Tibial nerve (tissue), 4 donors: ENCODE measurements around the gene NLRP3. TPM values are rescaled to one million over a fixed set of nuclear protein-coding genes. Genes with fewer than 3 reads are reported as not detected.

ENCODE experiments used
- DNase-seq, 2 donors: peaks; one replicate each; pipeline ENCODE4 v3.0.0-alpha.2; 2019; ENCODE audit warnings: low spot score in 2 of 2
- H3K27ac ChIP-seq, 4 donors: fragments of 200-600 bp; sonication (generic) in 3 of 4; one replicate each; pipeline ENCODE4 v1.5.1; 2017 to 2019; ENCODE audit warnings: mild to moderate bottlenecking in 1 of 4
- H3K27me3 ChIP-seq, 2 donors: fragments of 200-600 bp; sonication (generic) in 1 of 2; one replicate each; pipeline versions ENCODE4 v1.5.1 to v1.6.0; 2017 to 2019
- H3K36me3 ChIP-seq, 3 donors: fragments of 200-600 bp; sonication (generic); one replicate each; pipeline ENCODE4 v1.5.1; 2018 to 2019
- H3K4me1 ChIP-seq, 4 donors: fragments of 200-600 bp; sonication (generic) in 3 of 4; one replicate each; pipeline ENCODE4 v1.5.1; 2017 to 2019
- H3K4me3 ChIP-seq, 4 donors: fragments of 200-600 bp; sonication (generic) in 3 of 4; one replicate each; pipeline ENCODE4 v1.5.1; 2017 to 2019; ENCODE audit warnings: mild to moderate bottlenecking in 1 of 4, moderate library complexity in 1 of 4
- H3K9me3 ChIP-seq, 4 donors: fragments of 200-600 bp; sonication (generic) in 3 of 4; one replicate each; pipeline ENCODE4 v1.5.1; 2017 to 2019
- CTCF ChIP-seq, 5 experiments: fragments of 200-600 bp in 3 of 5; fragments of 450-650 bp in 2 of 5; sonication (generic) in 3 of 5; IDR thresholded peaks; one replicate each; pipeline ENCODE4 v1.5.1; 2016 to 2019; ENCODE audit warnings: antibody characterized with exemption in 5 of 5, mild to moderate bottlenecking in 3 of 5, moderate library complexity in 2 of 5
- EP300 ChIP-seq, 2 donors: sonication (generic); formaldehyde crosslinking; IDR thresholded peaks; one replicate each; pipeline ENCODE4 v1.6.1; 2017; ENCODE audit warnings: antibody characterized with exemption in 2 of 2, mild to moderate bottlenecking in 1 of 2
- POLR2A ChIP-seq, 2 donors: fragments of 450-650 bp; IDR thresholded peaks; one replicate each; pipeline ENCODE4 v1.6.1; 2017; ENCODE audit warnings: antibody characterized with exemption in 2 of 2, mild to moderate bottlenecking in 2 of 2, moderate library complexity in 2 of 2
- WGBS, 2 donors: methylation state at CpG; one replicate each; pipeline ENCODE4 v1.1.5; 2018; 5-methylcytosine and 5-hydroxymethylcytosine counted together
- total RNA-seq, 4 donors: library from RNA; depleted of rRNA; stranded (reverse); fragments of >200 nt; gene quantifications; one replicate each; pipeline ENCODE4 v1.1.0, GENCODE V29; 2016

The NLRP3 gene
- total RNA-seq, 4 donors from 2014 or later: 1.3 to 4.9 (median 3.1) TPM

DNA sequence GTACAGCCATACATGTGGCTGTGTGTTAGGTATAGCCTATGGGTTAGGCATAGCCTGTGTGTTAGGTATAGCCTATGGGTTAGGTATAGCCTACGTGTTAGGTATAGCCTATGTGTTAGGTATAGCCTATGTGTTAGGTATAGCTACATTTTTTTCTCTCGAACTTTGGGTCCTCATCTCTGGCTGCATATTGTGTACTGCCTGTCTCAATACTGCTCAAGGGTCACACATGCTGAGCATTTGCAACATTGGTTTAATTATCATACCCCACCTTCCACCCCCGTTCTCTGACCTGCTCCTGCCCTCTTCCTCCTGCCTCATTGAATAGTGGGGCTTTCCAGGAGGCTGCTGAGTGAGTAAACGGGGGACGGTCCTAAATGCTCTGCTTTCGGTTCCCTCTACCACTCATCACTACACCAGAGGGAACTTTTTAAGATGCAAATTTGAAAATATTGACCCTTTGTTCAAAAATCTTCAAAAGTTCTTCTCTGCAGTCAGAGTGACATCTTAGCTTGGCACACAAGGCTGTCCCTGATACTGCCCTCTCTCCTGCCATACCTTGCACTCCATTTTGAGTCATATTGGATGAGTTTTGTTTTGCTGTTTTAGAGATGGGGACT lies 24.1 kb downstream of the NLRP3 start:
- TF ChIP-seq POLR2A (IDR thresholded peaks at IDR 0.05) (no peak), CTCF (IDR thresholded peaks at IDR 0.05) (no peak), EP300 (IDR thresholded peaks at IDR 0.05) (no peak)
- 43 to 55% methylated on average over 6 of the region's 6 CpGs for WGBS, 2 donors
- H3K9me3 ChIP-seq: peaks cover 0 to 1% (median 0%) of the 10 kb centered on the region in 4 donors

GRCh38 chr1:247441606-247442005 lies 25.6 kb downstream of the NLRP3 start:
- no peak overlapping the region for H3K4me3 ChIP-seq
- WGBS, 2 donors: 80 to 81% methylated on average over 5 of the region's 5 CpGs
- peaks cover 0 to 4% (median 0%) of the 10 kb centered on the region in 3 donors for H3K36me3 ChIP-seq
- peaks cover 0 to 6% (median 0%) of the 10 kb centered on the region in 4 donors for H3K9me3 ChIP-seq
- DNase-seq: no peak
- no peaks in the 10 kb centered on the region for H3K4me1 ChIP-seq
- H3K27me3 ChIP-seq: no peaks in the 10 kb centered on the region
- no peak overlapping the region for H3K27ac ChIP-seq
- no peak for TF ChIP-seq EP300 (IDR thresholded peaks at IDR 0.05)
- no peak for TF ChIP-seq CTCF (IDR thresholded peaks at IDR 0.05)
- TF ChIP-seq POLR2A (IDR thresholded peaks at IDR 0.05): no peak

More for the DNA sequence above, 24.1 kb downstream of the NLRP3 start:
- Histone ChIP-seq H3K36me3 (peaks cover 0 to 4% (median 0%) of the 10 kb centered on the region in 3 donors), H3K27ac (no peak overlapping the region), H3K4me1 (no peaks in the 10 kb centered on the region), H3K4me3 (no peak overlapping the region), H3K27me3 (no peaks in the 10 kb centered on the region)
- no peak for DNase-seq

DNA sequence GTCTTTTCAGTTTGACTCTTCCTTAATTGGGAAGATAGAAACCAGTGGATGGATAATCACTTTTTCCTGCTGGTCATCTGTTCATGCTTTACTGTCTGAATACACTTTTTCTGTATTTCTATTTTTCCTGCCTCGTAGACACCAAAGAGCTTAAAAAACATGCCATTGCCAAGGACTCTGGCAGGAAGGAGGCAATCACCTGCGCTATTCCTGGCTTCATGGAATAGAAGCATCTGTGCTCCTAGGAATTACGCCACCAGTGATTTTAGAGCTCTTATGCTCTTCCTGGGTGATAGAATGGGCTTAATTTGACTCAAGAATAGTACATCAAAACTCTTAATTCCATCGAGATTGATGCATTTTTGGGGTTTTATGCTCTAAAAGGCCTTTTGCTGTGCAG lies 26.2 kb downstream of the NLRP3 start:
- Histone ChIP-seq H3K27me3 (no peaks in the 10 kb centered on the region), H3K4me1 (no peaks in the 10 kb centered on the region), H3K27ac (no peak overlapping the region), H3K36me3 (peaks cover 0 to 4% (median 0%) of the 10 kb centered on the region in 3 donors), H3K4me3 (no peak overlapping the region), H3K9me3 (peaks cover 0 to 11% (median 0%) of the 10 kb centered on the region in 4 donors)
- TF ChIP-seq POLR2A (IDR thresholded peaks at IDR 0.05): no peak
- TF ChIP-seq EP300 (IDR thresholded peaks at IDR 0.05): no peak
- TF ChIP-seq CTCF (IDR thresholded peaks at IDR 0.05): no peak
- WGBS, 2 donors: 68 to 75% methylated on average over 4 of the region's 4 CpGs
- no peak for DNase-seq

DNA sequence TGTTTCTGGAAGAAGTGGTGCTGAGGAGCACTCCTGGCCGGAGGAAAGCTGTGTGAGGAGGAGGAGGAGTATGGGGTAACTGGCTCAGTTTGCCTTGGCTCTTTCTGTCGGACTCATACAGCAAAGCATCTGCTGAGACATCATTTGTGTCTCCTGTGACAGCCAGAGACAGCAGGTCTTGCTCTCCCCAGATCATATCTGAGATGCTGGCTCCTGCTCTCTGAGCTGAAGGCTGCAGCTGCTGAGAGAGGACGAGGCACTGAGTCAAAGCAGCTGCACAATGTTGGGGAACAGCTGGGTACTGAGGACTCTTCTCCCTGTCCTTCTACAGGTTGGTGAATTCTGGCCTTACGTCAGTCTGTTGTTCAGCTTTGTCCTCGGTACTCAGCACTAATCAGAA lies 27.7 kb downstream of the NLRP3 start:
- H3K36me3 ChIP-seq: peaks cover 0 to 4% (median 0%) of the 10 kb centered on the region in 3 donors
- H3K9me3 ChIP-seq: peaks cover 0 to 12% (median 0%) of the 10 kb centered on the region in 4 donors
- no peak overlapping the region for H3K27ac ChIP-seq
- no peaks in the 10 kb centered on the region for H3K27me3 ChIP-seq
- DNase-seq: no peak
- TF ChIP-seq POLR2A (IDR thresholded peaks at IDR 0.05) (no peak), EP300 (IDR thresholded peaks at IDR 0.05) (no peak), CTCF (IDR thresholded peaks at IDR 0.05) (no peak)
- H3K4me1 ChIP-seq: peaks cover 0 to 3% (median 0%) of the 10 kb centered on the region in 4 donors
- WGBS, 2 donors: 63 to 65% methylated on average over 5 of the region's 5 CpGs
- H3K4me3 ChIP-seq: no peak overlapping the region

DNA sequence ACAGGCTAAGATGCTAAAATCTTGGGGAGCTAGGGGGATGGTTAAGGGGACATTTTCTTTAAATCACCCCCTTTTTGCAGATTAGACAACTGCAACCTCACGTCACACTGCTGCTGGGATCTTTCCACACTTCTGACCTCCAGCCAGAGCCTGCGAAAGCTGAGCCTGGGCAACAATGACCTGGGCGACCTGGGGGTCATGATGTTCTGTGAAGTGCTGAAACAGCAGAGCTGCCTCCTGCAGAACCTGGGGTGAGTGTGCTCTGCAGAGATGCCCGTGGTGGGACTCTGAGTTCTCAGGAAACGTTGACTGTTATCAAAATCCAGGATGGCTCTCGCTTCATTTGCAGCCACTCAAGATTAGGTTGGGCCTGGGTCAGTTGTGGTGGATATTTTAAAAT lies 28.6 kb downstream of the NLRP3 start:
- Histone ChIP-seq H3K27ac (no peak overlapping the region), H3K4me1 (peaks cover 0 to 5% (median 0%) of the 10 kb centered on the region in 4 donors), H3K27me3 (no peaks in the 10 kb centered on the region), H3K9me3 (peaks cover 0 to 12% (median 0%) of the 10 kb centered on the region in 4 donors), H3K36me3 (peaks cover 0 to 4% (median 0%) of the 10 kb centered on the region in 3 donors), H3K4me3 (no peak overlapping the region)
- no peak for TF ChIP-seq POLR2A (IDR thresholded peaks at IDR 0.05)
- no peak for TF ChIP-seq CTCF (IDR thresholded peaks at IDR 0.05)
- TF ChIP-seq EP300 (IDR thresholded peaks at IDR 0.05): no peak
- no peak for DNase-seq
- 64 to 65% methylated on average over 6 of the region's 6 CpGs for WGBS, 2 donors
